Measurements from ENCODE around the gene NBAS. TPM values are rescaled to one million over a fixed set of nuclear protein-coding genes. Genes with fewer than 3 reads are reported as not detected.

NBAS gene
- total RNA-seq, 4 donors from 2014 or later, result 34.0 to 51.2 (median 41.9) TPM

- no peak for TF ChIP-seq CTCF (IDR thresholded peaks at IDR 0.05; ENCODE audit: low read depth)
Measured at GRCh38 chr2:15298770-15299169, 262.4 kb downstream of the NBAS start.

GRCh38 chr2:15293262-15293937, 267.7 kb downstream of the NBAS start:
- TF ChIP-seq CTCF (IDR thresholded peaks at IDR 0.05; ENCODE audit: low read depth), result no peak

- no peak for TF ChIP-seq CTCF (IDR thresholded peaks at IDR 0.05; ENCODE audit: low read depth)
Measured at GRCh38 chr2:15287447-15288184, 273.5 kb downstream of the NBAS start.

DNA sequence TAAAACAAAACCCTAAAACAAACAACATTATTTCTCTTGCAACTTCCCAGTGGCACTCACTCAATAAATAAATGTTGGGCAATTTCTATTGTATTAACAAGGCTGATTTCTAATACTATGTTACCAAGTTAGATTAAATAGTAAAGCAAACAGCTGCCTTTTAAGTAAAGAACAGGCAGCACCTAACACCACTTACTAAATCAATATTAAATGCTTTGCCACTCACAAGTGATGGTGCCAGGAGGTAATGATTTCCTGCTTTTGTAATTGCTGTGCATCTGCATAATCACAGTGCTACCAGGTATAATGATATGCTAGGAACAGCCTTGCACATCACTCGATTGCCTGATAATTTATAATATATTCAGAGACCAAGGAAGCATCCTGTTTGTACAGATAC, 276.5 kb downstream of the NBAS start:
- no peak for TF ChIP-seq CTCF (IDR thresholded peaks at IDR 0.05; ENCODE audit: low read depth)

DNA sequence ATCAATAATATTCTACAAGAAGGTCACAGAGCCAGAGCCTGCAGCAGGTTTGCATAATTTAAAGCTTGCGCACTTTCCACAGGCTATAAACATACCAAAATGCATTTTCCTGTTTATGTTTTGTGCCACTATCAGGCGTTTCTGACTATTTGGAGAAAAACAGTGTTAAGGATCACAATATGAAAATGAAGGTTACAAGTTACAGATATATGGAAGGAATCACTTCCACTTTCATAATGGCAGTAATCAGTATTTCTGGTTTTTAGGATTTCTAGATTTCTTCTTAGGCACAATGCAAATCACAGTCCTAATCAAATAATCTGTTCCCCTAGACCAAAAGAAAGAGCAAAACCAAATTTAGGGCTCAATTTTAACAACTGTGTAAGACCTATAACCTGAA, 279.5 kb downstream of the NBAS start:
- no peak for TF ChIP-seq CTCF (IDR thresholded peaks at IDR 0.05; ENCODE audit: low read depth)

DNA sequence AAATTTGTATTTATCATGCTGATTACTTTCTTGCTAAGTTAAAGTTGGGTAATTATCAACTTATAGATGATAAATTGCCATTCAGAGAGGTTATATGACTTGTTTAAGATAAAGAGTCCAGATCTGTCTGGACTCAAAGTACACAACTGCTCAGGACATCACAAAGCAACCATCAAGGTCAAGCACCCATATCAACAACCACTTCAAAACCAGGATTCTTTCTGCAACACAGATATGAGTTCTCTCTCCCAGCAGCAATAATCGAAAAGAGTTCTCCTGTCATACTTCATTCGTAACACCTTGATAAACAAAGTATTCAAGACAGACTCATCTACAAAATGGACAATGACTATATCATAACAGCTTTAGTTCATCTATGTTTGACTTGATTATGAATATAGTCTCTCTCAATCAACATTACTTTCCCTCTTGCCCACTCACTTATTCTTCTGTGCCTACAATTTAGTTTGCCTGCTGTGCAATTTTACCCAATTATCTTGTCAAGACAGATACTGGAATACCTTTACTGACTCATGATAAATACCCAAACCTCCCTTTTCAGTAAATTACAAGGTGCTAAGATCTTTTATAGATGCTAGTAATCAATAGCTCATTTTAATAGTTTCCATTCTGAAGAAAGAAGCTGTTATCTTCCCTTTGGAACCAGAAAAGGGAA, 281.8 kb downstream of the NBAS start:
- TF ChIP-seq CTCF (IDR thresholded peaks at IDR 0.05; ENCODE audit: low read depth), result no peak

DNA sequence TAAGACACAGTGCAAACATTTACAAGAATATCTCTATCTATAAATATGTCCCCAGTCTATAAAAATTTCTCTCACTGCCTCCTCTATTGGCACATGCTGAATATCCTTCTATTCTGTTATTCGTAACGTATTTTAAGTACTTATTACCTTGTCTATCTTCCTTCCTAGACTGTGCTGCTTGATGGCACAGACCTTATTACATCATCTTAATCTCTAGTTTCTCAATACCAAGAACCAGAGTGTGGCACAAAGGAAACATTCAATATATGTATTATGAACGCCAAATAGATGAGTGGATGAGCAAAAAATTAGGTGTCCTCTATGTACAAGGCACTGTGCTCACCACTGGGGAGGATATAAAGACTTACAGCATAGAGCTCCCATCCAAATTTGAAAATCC, 282.8 kb downstream of the NBAS start:
- no peak for TF ChIP-seq CTCF (IDR thresholded peaks at IDR 0.05; ENCODE audit: low read depth)

Measured in subcutaneous adipose tissue (tissue), 4 donors.